NCI-H2081 treated with DMSO at 0.1 percent for 48 hours (cell line): Measurements from ENCODE around the gene KCNMA1.

Source experiments
- DNase-seq: peaks from one replicate; lab custom pipeline; 2025; lab: John Stamatoyannopoulos, UW

KCNMA1 gene

GRCh38 chr10:77240706-77241349, 396.8 kb downstream of the KCNMA1 start:
- no peak for DNase-seq

DNA sequence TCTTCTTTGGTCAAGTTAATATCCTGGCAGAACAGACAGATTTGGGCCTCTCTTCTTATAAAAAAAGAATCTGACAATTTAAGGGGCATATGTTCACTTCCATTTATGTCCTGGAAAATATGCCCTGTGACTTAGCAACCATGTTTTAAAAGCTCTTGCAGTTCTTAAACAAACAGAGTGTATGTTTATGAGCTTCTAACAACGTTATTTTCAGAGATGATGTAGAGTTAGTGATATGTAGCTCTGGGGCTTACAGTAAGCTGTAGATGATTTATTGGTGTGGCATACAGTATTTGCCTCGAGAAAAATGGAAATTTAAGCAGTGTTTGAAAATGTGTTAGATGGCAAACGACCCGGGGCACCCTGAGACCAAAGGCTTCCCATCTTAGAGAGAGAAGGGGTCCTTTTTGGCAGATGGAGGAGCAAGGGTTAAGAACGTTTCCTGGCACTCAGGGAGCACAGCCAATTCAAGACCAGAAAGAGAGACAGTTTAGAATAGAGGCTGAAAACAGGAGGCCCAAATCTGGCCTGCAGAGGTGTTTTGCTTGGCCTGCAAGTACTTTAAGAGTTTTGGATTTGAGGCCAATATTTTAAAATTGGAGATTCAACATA, 397.5 kb downstream of the KCNMA1 start:
- no peak for DNase-seq

- DNase-seq: no peak
Observed at GRCh38 chr10:77237120-77237519, 400.5 kb downstream of the KCNMA1 start.

DNA sequence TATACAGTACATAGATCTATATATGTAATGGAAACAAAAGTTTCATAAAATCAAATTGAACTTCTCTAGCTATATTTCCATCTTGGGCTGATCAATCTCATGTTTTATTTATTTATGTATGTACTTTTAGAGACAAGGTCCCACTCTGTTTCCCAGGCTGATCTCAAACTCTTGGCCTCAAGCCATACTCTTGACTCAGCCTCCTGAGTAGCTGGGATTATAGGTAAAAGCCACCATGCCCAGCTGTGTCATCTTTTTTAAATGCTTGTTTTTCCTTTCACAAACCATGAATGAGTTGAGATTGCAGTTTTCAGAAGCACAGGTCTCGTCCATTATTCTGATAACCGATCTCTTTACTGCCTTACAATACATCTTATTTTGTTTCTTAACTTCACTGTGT, 400.9 kb downstream of the KCNMA1 start:
- no peak for DNase-seq

- no peak for DNase-seq
Observed at GRCh38 chr10:77236029-77236428, 401.6 kb downstream of the KCNMA1 start.

- no peak for DNase-seq
Observed at GRCh38 chr10:77234599-77234998, 403.0 kb downstream of the KCNMA1 start.

- DNase-seq: no peak
Observed at GRCh38 chr10:77233466-77233865, 404.1 kb downstream of the KCNMA1 start.

GRCh38 chr10:77231884-77232610, 405.6 kb downstream of the KCNMA1 start:
- no peak for DNase-seq

GRCh38 chr10:77231375-77231774, 406.2 kb downstream of the KCNMA1 start:
- no peak for DNase-seq

- DNase-seq: no peak
Observed at GRCh38 chr10:77230194-77230593, 407.4 kb downstream of the KCNMA1 start.

GRCh38 chr10:77229704-77230103, 407.9 kb downstream of the KCNMA1 start:
- no peak for DNase-seq

DNA sequence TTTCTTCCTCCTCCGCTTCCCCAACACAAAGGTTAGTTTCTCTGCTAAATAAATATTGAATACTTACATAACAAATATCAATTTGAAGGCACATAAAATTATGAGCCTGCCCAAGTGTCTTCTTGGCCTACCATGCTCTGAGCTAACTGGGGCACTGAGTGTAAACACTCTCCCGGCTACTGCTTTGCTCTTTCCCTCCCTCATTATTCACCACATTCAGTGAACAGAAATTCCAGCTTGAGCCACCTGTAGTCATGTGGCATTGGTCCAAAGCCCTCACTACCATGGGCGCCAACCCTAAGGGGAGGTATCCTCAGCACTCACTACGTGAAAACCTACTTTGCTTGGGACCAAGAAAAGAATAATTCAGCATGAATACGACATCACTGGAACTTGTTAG, 409.0 kb downstream of the KCNMA1 start:
- no peak for DNase-seq

GRCh38 chr10:77226853-77227565, 410.6 kb downstream of the KCNMA1 start:
- DNase-seq: no peak

DNA sequence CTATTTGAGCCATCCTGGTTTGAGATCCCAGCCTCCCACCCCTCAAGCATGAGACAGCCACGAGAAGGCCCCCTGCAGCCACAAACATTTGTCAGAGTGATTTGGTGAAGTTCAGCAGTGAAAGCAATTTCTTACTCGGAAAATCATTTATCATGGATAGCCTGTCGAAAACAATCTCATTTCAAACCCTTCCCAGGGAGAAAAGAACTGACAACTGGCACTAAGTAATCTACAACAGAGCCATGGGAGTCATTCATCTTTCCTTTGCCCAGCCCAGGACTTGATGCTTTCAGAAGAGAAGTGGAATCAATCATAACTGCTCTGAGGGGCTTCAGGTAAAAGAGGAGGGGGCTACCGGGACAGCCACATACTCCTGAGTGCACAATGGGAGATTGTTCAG, 411.2 kb downstream of the KCNMA1 start:
- DNase-seq: no peak

- DNase-seq: no peak
Observed at GRCh38 chr10:77226020-77226419, 411.6 kb downstream of the KCNMA1 start.

GRCh38 chr10:77223526-77224460, 413.8 kb downstream of the KCNMA1 start:
- no peak for DNase-seq

- DNase-seq: no peak
Observed at GRCh38 chr10:77220150-77220549, 417.5 kb downstream of the KCNMA1 start.

DNA sequence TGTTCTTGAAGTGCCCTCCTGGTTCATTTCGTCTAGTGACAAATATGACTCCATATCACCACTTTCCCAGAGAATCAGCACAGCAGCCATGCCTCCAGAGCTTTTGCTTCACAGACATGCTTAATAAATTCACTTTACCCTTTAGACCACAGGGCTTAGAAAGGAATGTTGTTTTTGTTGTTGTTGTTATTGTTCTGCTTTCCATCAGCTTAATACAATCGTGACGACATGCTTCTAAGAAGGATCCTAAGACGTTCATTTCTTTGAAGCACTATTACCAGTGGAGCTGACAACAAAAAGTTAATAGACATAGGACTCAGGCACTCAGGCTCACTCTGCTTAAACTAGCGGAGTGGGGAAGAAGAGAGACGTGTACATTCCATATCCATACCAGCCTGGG, 418.6 kb downstream of the KCNMA1 start:
- DNase-seq: no peak

GRCh38 chr10:77214799-77215198, 422.8 kb downstream of the KCNMA1 start:
- DNase-seq: no peak

DNA sequence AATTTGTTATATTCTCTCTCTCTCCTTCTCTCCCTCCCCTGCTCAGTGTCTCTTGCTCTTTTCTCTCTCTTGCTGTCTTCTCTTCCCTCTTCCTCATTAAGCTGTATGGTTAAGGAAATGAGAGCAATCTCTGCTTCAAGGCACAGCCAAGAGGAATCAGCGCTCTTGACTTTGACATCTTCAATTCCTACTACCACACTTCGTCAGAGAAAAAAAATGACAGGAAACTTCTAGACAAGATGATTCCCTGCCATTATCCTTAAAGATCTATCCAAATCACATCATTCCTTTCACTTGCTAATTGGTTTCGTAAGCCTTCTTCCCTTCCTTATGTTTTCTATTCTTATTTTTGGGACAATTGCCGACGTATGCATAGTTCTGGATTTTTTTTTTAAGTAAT, 425.0 kb downstream of the KCNMA1 start:
- no peak for DNase-seq

- no peak for DNase-seq
Observed at GRCh38 chr10:77210645-77211044, 427.0 kb downstream of the KCNMA1 start.
